Right ventricle myocardium inferior (tissue), 1 donor: ENCODE results near the gene L3MBTL3. TPM values are rescaled to one million over a fixed set of nuclear protein-coding genes. Genes with fewer than 3 reads are reported as not detected.
"Not testable (repeated sequence)": the region's sequence is repeated elsewhere in the genome, so short reads cannot be mapped to it uniquely, and the experiment has no call there.

Experiments
- ATAC-seq: fragments of 200-7000 bp; cut with Tn5 transposase; one replicate; pipeline ENCODE4 v1.9.1; 2020; ENCODE audit warnings: mild to moderate bottlenecking, moderate library complexity
- DNase-seq: peaks from one replicate; pipeline ENCODE4 v3.0.0; 2021; ENCODE audit errors: missing footprints
- intact Hi-C: fragments of 100-400 bp; cut with DNase I; formaldehyde crosslinking; loops from one replicate; pipeline ENCODE4 v1.11.0; 2022
- total RNA-seq: library from RNA; stranded (reverse); fragmentation: NEBNext Ultra II Directional; extraction: Animal tissue kit (Norgen Biotek cat#: 25700); gene quantifications from one replicate; pipeline ENCODE4 v1.2.1, GENCODE V29; 2021
- donor health status: DM: no; HTN: yes; CAD: no; lungs with severe emphysema.

L3MBTL3 gene
- total RNA-seq, 1 donor from 2014 or later = 3.9 TPM

- intact Hi-C loops = no loop called here
- ATAC-seq = no peak
- DNase-seq = no peak
Observed at GRCh38 chr6:130055271-130055670, 36.9 kb downstream of the L3MBTL3 start.

- intact Hi-C loops = no loop called here
- ATAC-seq (no peak), DNase-seq (no peak)
Observed at GRCh38 chr6:130057495-130057894, 39.1 kb downstream of the L3MBTL3 start.

GRCh38 chr6:130063806-130064205 lies 45.4 kb downstream of the L3MBTL3 start:
- DNase-seq = no peak
- intact Hi-C loops = no loop called here
- no peak for ATAC-seq

GRCh38 chr6:130065609-130066156 lies 47.3 kb downstream of the L3MBTL3 start:
- no peak for ATAC-seq
- intact Hi-C loops = no loop called here
- DNase-seq = no peak

GRCh38 chr6:130069485-130069884 lies 51.1 kb downstream of the L3MBTL3 start:
- DNase-seq = no peak
- intact Hi-C loops = no loop called here
- no peak for ATAC-seq

- ATAC-seq (no peak), DNase-seq (no peak)
- intact Hi-C loops = no loop called here
Observed at GRCh38 chr6:130070326-130070725, 51.9 kb downstream of the L3MBTL3 start.

- DNase-seq (no peak), ATAC-seq (no peak)
- intact Hi-C loops = no loop called here
Observed at GRCh38 chr6:130070792-130071191, 52.4 kb downstream of the L3MBTL3 start.

- ATAC-seq (no peak), DNase-seq (no peak)
- intact Hi-C loops = no loop called here
Observed at GRCh38 chr6:130075879-130076460, 57.6 kb downstream of the L3MBTL3 start.

GRCh38 chr6:130076512-130076911 lies 58.1 kb downstream of the L3MBTL3 start:
- ATAC-seq = no peak
- intact Hi-C loops = no loop called here
- DNase-seq = no peak

- intact Hi-C loops = no loop called here
- ATAC-seq (no peak), DNase-seq (no peak)
Observed at GRCh38 chr6:130090796-130091195, 72.4 kb downstream of the L3MBTL3 start.

- no peak for DNase-seq
- no peak for ATAC-seq
- intact Hi-C loops = no loop called here
Observed at GRCh38 chr6:130093546-130093945, 75.2 kb downstream of the L3MBTL3 start.

- no peak for ATAC-seq
- DNase-seq = no peak
- intact Hi-C loops = no loop called here
Observed at GRCh38 chr6:130098317-130098716, 79.9 kb downstream of the L3MBTL3 start.

- DNase-seq (no peak), ATAC-seq (no peak)
- intact Hi-C loops = no loop called here
Observed at GRCh38 chr6:130099119-130099518, 80.7 kb downstream of the L3MBTL3 start.

- ATAC-seq (no peak), DNase-seq (no peak)
- intact Hi-C loops = no loop called here
Observed at GRCh38 chr6:130105996-130106704, 87.8 kb downstream of the L3MBTL3 start.

- ATAC-seq (no peak), DNase-seq (no peak)
- intact Hi-C loops = no loop called here
Observed at GRCh38 chr6:130107710-130108109, 89.3 kb downstream of the L3MBTL3 start.

- intact Hi-C loops = no loop called here
- no peak for ATAC-seq
- no peak for DNase-seq
Observed at GRCh38 chr6:130111031-130111430, 92.7 kb downstream of the L3MBTL3 start.

- no peak for DNase-seq
- ATAC-seq = no peak
- intact Hi-C loops = no loop called here
Observed at GRCh38 chr6:130113201-130113710, 94.9 kb downstream of the L3MBTL3 start.

- intact Hi-C loops = no loop called here
- DNase-seq (no peak), ATAC-seq (no peak)
Observed at GRCh38 chr6:130115036-130115435, 96.7 kb downstream of the L3MBTL3 start.

GRCh38 chr6:130116273-130116672 lies 97.9 kb downstream of the L3MBTL3 start:
- ATAC-seq = no peak

GRCh38 chr6:130117187-130117701 lies 98.9 kb downstream of the L3MBTL3 start:
- DNase-seq, ATAC-seq, intact Hi-C loops: not testable (repeated sequence)

More at GRCh38 chr6:130116273-130116672, 97.9 kb downstream of the L3MBTL3 start:
- intact Hi-C loops = no loop called here
- no peak for DNase-seq
